Endothelial cell of umbilical vein (primary cell): ENCODE results near the gene SLC7A7. TPM values are rescaled to one million over a fixed set of nuclear protein-coding genes. Genes with fewer than 3 reads are reported as not detected.

ENCODE experiments used
- BruUV-seq: library from RNA; stranded (reverse); fragments of 400-500 nt; replicated peaks from 2 replicates; lab custom pipeline; 2021; lab: Mats Ljungman, UMichigan
- CTCF ChIA-PET: fragments of 300-600, 350-600 bp; sonication (Branson Sonifier 250); formaldehyde crosslinking; loops from one replicate; lab custom pipeline; 2021; ENCODE audit warnings: antibody characterized with exemption, inconsistent platforms; lab: Charles Lee
- POLR2A ChIA-PET: fragments of 300-600, 350-600 bp; sonication (Branson Sonifier 250); formaldehyde crosslinking; loops from one replicate; lab custom pipeline; 2021; ENCODE audit warnings: antibody characterized with exemption, inconsistent platforms; lab: Charles Lee
- DNase-seq: peaks from one replicate; pipeline ENCODE4 v3.0.0-alpha.2; 2011; ENCODE audit warnings: low read depth, low spot score
- FAIRE-seq: peaks from 2 replicates; lab custom pipeline; 2011; peaks lifted over from hg19 to GRCh38; lab: Jason Lieb, UNC
- H2AFZ ChIP-seq: 2 replicates; pipeline ENCODE4 v1.6.0; 2012; ENCODE audit warnings: low read depth, low read length, control low read depth, inconsistent platforms
- H3K27ac ChIP-seq: 2 replicates; pipeline ENCODE4 v1.5.1; 2011; ENCODE audit warnings: low read depth, mild to moderate bottlenecking, control low read depth, low read length, moderate library complexity; ENCODE audit not compliant: insufficient read depth
- H3K27me3 ChIP-seq, 2 experiments: 2 replicates each; pipeline versions ENCODE4 v1.6.0 to v1.6.1; 2011; ENCODE audit warnings: low read length in 2 of 2, mixed read lengths in 1 of 2; ENCODE audit not compliant: control insufficient read depth in 2 of 2, insufficient read depth in 2 of 2
- H3K36me3 ChIP-seq, 2 experiments: 2 replicates in 1 of 2; 3 replicates in 1 of 2; pipeline ENCODE4 v1.5.1; 2011; ENCODE audit warnings: low read length in 2 of 2, mild to moderate bottlenecking in 1 of 2, moderate library complexity in 1 of 2; ENCODE audit not compliant: control insufficient read depth in 2 of 2, insufficient read depth in 2 of 2; ENCODE audit errors: extremely low read depth in 1 of 2
- H3K4me1 ChIP-seq: 3 replicates; pipeline ENCODE4 v1.5.1; 2011; ENCODE audit warnings: mild to moderate bottlenecking, low read length; ENCODE audit not compliant: control insufficient read depth, insufficient read depth; ENCODE audit errors: extremely low read depth
- H3K4me2 ChIP-seq: 2 replicates; pipeline ENCODE4 v1.6.1; 2011; ENCODE audit warnings: low read length, control low read depth, mixed read lengths; ENCODE audit not compliant: insufficient read depth
- H3K4me3 ChIP-seq, 3 experiments: fragments of 200-600 bp in 1 of 3; sonication (generic), shearing (Covaris generic) in 1 of 3; replicated peaks in 1 of 3; 2 replicates each; pipeline ENCODE4 v1.5.1; 2011 to 2016; ENCODE audit warnings: control low read depth in 3 of 3, low read length in 3 of 3, mild to moderate bottlenecking in 2 of 3, inconsistent platforms in 1 of 3, low read depth in 1 of 3, moderate library complexity in 1 of 3; ENCODE audit not compliant: insufficient read depth in 1 of 3
- H3K79me2 ChIP-seq: 2 replicates; pipeline ENCODE4 v1.6.0; 2012; ENCODE audit warnings: low read length, inconsistent platforms; ENCODE audit not compliant: control insufficient read depth, insufficient read depth
- H3K9ac ChIP-seq: replicated peaks from 2 replicates; pipeline ENCODE3; 2011; ENCODE audit warnings: low read length, control low read depth; ENCODE audit not compliant: insufficient read depth; ENCODE audit errors: extremely low read depth
- H3K9me1 ChIP-seq: replicated peaks from 3 replicates; pipeline ENCODE4 v1.6.0; 2011; ENCODE audit warnings: mild to moderate bottlenecking, low read length; ENCODE audit not compliant: control insufficient read depth, insufficient read depth; ENCODE audit errors: extremely low read depth
- H3K9me3 ChIP-seq: replicated peaks from 2 replicates; pipeline ENCODE4 v1.5.1; 2012; ENCODE audit warnings: low read length, inconsistent platforms; ENCODE audit not compliant: control insufficient read depth, insufficient read depth
- H4K20me1 ChIP-seq: replicated peaks from 2 replicates; pipeline ENCODE3; 2011; ENCODE audit warnings: mild to moderate bottlenecking, low read length; ENCODE audit not compliant: control insufficient read depth, insufficient read depth; ENCODE audit errors: extremely low read depth
- FOS ChIP-seq: IDR thresholded peaks from 2 replicates; pipeline ENCODE4 v1.6.1; 2011; ENCODE audit warnings: mild to moderate bottlenecking, low read length, moderate library complexity, borderline replicate concordance; ENCODE audit not compliant: insufficient read depth
- GATA2 ChIP-seq: IDR thresholded peaks from 2 replicates; pipeline ENCODE4 v1.7.0; 2011; ENCODE audit warnings: low read depth, mild to moderate bottlenecking, moderate library complexity, mixed read lengths, low read length; ENCODE audit not compliant: insufficient read length, insufficient read depth
- MAX ChIP-seq: IDR thresholded peaks from 2 replicates; pipeline ENCODE4 v1.6.1; 2011; ENCODE audit not compliant: insufficient read depth, insufficient read length
- POLR2AphosphoS5 ChIP-seq: IDR thresholded peaks from 2 replicates; pipeline ENCODE4 v1.6.1; 2012; ENCODE audit warnings: low read depth, mild to moderate bottlenecking, control low read depth, low read length, moderate library complexity; ENCODE audit not compliant: insufficient read depth
- dilution Hi-C: fragments of 300-500 bp; cut with MboI; formaldehyde crosslinking; loops from one replicate; pipeline ENCODE4 v1.15.0; 2019; ENCODE audit warnings: low sequenced_read_pairs; ENCODE audit not compliant: extremely low pct_ligation_motif_present
- intact Hi-C: fragments of 100-400 bp; cut with micrococcal nuclease; formaldehyde crosslinking; loops from one replicate; pipeline ENCODE4 v1.10.0; 2022
- polyA plus RNA-seq, 4 experiments: library from polyadenylated mRNA; depleted of rRNA in 3 of 4; stranded (reverse) in 3 of 4; unstranded in 1 of 4; fragments of >200 nt; gene quantifications; 2 replicates each; pipeline versions ENCODE4 v1.2.1 to v1.2.3, GENCODE V29; 2011 to 2012; ENCODE audit warnings: missing spikeins in 1 of 4
- total RNA-seq: library from RNA; stranded (reverse); gene quantifications from 2 replicates; pipeline ENCODE4 v1.2.3, GENCODE V29; 2021
- TF ChIP-seq, protein P1 (sequence below), 2 donors: IDR thresholded peaks; 1 replicate in 1 of 2; 2 replicates in 1 of 2; pipeline ENCODE4 v1.5.1; 2011; ENCODE audit warnings: low read length in 2 of 2, mild to moderate bottlenecking in 2 of 2, moderate library complexity in 2 of 2, control low read depth in 1 of 2, inconsistent platforms in 1 of 2, low read depth in 1 of 2; ENCODE audit not compliant: insufficient read depth in 1 of 2; ENCODE audit errors: extremely low read depth in 1 of 2

Gene SLC7A7
- total and polyA plus RNA-seq, 2 donors (not counting 3 experiments of a cell fraction or from before 2014, with no cell fraction given), result 22.5 to 94.0 TPM

DNA sequence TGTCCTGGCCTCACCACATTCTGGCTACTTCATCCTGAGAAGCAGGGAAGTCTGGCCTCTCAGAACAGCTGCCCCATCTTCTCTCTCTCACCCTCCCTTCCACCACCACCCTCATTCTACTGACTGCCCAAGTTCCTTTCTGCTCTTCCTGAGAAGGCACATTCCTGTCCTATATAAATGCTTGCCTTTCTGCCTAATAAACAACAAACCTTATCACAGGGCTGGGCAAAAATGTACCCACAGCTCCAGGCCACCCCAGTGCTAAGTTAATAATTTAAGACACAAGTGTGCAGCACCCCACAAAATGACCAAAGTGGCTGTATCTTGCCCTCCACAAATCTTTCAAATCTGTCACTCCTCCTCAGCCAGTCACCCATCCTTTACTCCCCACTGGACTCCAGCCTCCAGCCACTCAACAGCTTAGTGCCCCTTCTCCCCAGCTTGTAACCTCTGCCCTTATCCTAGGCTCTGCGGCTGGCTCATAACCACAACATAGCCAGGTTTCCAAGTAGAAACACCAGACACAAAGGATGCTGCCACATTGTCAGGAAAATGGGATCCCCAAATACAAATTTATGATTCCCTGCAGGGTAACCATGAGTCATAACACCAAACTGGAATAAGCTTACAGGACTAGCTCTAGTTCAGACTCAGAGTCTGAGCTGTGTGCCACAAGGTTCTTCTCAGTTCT, 33.8 kb downstream of the SLC7A7 start:
- no TSS peak for BruUV-seq
- ChIA-PET CTCF (interaction anchor here (0.9 to 1.2 kb wide), 4 partner anchors 10 to 128 kb away, joined by 3 to 4 read pairs (median 3); no protein-coding TSS in a partner anchor), POLR2A (no interaction called here)
- Histone ChIP-seq H3K79me2 (no peaks in the 10 kb centered on the region), H3K4me3 (no peak overlapping the region), H2AFZ (no peak overlapping the region), H3K27me3 (no peaks in the 10 kb centered on the region), H3K9ac (no peak overlapping the region), H3K36me3 (peaks cover 0 to 2% of the 10 kb centered on the region in 2 experiments), H3K9me1 (no peaks in the 10 kb centered on the region), H3K4me2 (no peak overlapping the region), H3K9me3 (no peaks in the 10 kb centered on the region), H4K20me1 (no peaks in the 10 kb centered on the region), H3K27ac (no peak overlapping the region), H3K4me1 (peaks cover 2% of the 10 kb centered on the region)
- intact Hi-C loops (no loop called here), dilution Hi-C loops (no loop called here)
- TF ChIP-seq GATA2 (no peak), POLR2AphosphoS5 (no peak)
- no peak for FAIRE-seq
- no peak for DNase-seq

DNA sequence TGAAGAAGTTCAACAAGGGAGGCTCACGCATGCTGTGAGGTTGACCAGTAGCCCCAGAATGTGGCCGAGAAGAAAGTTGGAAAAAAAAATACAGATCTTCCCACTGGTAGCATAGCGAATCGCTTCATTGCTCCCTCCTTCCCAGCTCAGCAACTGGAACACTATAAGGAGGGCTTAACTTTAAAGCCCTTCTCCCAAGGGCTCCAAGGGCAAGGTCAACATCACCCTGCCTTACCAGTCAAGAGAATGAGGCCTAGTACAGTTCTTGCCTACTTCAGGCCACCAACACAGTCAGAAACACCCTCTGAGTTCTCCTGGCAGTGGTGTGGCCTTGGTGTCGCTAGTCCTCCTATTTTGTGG, 34.3 kb downstream of the SLC7A7 start:
- ChIA-PET CTCF (interaction anchor here (0.9 to 1.2 kb wide), 4 partner anchors 11 to 128 kb away, joined by 3 to 4 read pairs (median 3); no protein-coding TSS in a partner anchor), POLR2A (no interaction called here)
- peaks cover 2% of the 10 kb centered on the region for H3K4me1 ChIP-seq
- no peak for FAIRE-seq
- no peak overlapping the region for H3K27ac ChIP-seq
- no peaks in the 10 kb centered on the region for H3K79me2 ChIP-seq
- dilution Hi-C loops, result no loop called here
- DNase-seq, result no peak
- no peaks in the 10 kb centered on the region for H3K9me1 ChIP-seq
- TF ChIP-seq POLR2AphosphoS5 (no peak), MAX (no peak), GATA2 (no peak), FOS (no peak)
- TF ChIP-seq, protein P1, sequence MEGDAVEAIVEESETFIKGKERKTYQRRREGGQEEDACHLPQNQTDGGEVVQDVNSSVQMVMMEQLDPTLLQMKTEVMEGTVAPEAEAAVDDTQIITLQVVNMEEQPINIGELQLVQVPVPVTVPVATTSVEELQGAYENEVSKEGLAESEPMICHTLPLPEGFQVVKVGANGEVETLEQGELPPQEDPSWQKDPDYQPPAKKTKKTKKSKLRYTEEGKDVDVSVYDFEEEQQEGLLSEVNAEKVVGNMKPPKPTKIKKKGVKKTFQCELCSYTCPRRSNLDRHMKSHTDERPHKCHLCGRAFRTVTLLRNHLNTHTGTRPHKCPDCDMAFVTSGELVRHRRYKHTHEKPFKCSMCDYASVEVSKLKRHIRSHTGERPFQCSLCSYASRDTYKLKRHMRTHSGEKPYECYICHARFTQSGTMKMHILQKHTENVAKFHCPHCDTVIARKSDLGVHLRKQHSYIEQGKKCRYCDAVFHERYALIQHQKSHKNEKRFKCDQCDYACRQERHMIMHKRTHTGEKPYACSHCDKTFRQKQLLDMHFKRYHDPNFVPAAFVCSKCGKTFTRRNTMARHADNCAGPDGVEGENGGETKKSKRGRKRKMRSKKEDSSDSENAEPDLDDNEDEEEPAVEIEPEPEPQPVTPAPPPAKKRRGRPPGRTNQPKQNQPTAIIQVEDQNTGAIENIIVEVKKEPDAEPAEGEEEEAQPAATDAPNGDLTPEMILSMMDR (IDR thresholded peaks at IDR 0.05; ENCODE audit: extremely low read depth in 1 of 2, insufficient read depth in 1 of 2, low read depth in 1 of 2, low read length in 2 of 2), result no peak
- H3K27me3 ChIP-seq, result no peaks in the 10 kb centered on the region
- no peak overlapping the region for H3K9ac ChIP-seq
- no peak overlapping the region for H3K4me2 ChIP-seq
- BruUV-seq, result no TSS peak
- intact Hi-C loops, result no loop called here
- no peak overlapping the region for H2AFZ ChIP-seq
- no peaks in the 10 kb centered on the region for H3K9me3 ChIP-seq
- H3K4me3 ChIP-seq, result no peak overlapping the region
- H4K20me1 ChIP-seq, result no peaks in the 10 kb centered on the region
- peaks cover 0 to 2% of the 10 kb centered on the region in 2 experiments for H3K36me3 ChIP-seq
